GM21390 (cell line): ENCODE results near the gene CSDE1.

Experiments
- ATAC-seq: cut with Tn5 transposase; IDR thresholded peaks from one replicate; pipeline ENCODE4 v1.9.1; 2021; ENCODE audit not compliant: unreplicated experiment

CSDE1 gene

DNA sequence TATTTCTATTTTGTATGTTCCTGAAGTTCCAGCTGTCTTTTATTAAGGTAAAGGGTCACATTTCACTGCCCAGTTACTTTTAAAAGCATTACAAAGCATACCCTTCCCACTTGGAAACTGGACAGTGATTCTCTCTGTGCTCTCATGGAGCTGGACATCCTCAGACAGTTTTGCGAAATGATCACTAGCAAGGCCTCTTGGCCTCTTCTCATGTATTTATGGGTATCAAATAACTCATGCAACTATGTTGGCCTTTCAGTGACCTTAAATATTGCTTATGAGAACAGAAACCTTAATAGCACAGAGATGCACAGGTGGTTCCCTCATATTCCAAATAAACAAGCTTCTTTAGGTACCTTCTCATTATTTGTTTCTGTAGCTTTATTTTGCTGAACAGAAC, 54.5 kb downstream of the CSDE1 start:
- ATAC-seq = no peak

DNA sequence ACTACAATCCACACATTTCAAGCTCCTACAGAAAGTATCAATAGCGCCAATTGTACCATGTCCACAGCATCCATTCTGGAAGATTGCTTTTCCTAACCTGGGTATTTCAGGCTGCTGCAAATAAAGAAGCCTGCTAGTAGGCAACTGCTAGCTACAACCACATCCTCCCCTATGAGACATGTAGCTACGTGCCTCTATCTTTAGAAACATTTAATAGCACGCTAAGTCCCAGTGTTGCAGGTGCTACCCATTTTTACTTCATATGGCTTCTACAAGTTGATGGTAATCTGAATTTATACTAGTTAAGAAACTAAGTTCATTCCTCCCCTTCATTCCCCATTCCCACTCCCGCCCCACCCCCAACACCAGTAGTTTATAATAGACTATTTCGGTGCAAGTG, 55.0 kb downstream of the CSDE1 start:
- ATAC-seq = no peak

DNA sequence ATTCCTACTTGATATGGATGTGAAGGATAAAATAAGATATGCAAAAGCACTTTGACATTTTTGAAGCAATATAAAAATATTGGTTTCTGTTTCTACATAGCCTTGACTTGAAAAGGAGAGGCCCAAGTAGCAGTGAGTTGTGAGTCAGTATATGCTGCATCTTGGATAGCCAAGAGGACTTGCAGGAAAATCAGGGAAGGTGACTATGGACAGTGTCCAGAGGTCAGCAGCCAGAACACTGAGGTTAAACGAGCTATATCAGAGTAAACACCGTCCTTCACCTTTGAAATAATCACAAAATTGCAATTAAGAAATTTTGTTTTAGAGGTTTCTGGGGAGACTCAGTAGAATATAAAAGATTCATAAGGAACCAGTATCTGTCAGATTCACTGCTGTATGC, 55.9 kb downstream of the CSDE1 start:
- no peak for ATAC-seq

DNA sequence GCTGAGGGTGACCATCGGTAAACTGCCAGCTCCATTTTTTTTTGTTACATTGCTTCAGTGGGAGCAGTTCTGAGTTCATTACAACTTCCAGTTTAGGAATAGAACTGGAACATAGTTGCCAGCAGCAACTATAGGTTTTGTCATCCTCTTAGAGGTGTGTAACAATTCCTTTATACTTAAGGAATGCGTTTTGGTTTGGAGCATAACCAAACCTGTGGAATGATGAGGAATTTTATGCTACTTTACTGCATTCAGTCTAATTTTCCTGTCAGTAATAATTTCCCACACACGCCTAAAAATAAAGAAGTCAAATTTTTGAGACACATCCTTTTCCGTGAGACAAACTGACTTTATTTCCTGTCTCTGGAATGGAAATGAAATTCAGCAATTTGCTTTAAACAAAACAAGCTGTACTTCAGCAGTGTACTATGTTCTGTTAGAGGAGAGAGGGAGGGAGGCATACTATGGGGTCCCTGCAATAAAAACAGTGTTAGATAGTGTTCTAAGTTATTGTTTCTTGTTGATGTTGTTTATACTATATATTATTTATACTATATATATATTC, 57.7 kb downstream of the CSDE1 start:
- no peak for ATAC-seq

DNA sequence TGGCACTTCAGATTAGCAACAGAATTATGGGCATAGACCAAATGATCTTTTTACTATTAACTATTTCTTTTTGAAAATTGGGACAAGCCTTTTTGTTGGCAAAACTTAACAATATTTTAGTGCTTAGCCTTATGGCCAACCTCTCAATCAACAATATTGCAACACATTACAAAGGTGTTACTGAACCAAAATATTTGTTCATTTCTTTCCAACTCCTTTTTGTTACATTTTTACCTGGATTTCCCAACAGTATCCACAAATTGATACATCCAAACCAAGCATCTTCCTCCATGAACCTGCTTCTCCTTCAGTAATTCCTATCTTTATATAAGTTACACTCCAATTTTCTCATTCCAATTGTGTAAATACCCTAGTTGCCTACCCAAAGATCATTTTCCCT, 61.0 kb downstream of the CSDE1 start:
- ATAC-seq = no peak

DNA sequence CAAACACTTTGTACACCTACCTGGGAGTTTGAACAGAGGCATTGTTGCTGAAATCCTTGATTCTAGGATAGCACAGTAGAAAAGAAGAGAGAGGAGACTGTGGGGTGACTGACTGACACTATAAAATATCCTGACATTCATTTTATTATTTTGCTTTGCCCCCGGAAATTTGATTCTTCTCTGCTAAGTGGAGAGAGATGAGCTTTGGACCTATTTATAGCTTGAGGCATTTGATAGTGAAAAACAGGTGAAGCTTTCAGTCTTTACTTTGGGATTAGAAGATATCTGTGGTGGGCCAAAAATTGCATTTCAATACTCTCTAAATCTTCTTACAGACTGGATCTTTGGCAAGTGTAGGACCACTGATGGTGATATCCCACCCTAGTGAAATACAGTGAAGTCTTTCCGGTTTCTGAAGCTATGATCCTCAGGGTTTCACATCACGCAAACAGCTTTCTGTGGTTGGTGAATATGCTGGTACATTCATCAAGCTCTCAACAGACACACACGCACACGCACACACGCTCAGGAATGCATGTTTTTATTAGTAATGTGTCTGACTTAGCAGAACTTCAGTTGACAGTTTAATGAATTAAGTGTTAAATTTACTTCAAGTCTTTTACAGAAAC, 62.2 kb downstream of the CSDE1 start, which contains the start of gene AMPD1:
Gene AMPD1, minus strand, starts transcription at position 117 of the 629 bp plus-strand sequence. Its CDS starts 75 bp downstream, at position 42.
- ATAC-seq = no peak

DNA sequence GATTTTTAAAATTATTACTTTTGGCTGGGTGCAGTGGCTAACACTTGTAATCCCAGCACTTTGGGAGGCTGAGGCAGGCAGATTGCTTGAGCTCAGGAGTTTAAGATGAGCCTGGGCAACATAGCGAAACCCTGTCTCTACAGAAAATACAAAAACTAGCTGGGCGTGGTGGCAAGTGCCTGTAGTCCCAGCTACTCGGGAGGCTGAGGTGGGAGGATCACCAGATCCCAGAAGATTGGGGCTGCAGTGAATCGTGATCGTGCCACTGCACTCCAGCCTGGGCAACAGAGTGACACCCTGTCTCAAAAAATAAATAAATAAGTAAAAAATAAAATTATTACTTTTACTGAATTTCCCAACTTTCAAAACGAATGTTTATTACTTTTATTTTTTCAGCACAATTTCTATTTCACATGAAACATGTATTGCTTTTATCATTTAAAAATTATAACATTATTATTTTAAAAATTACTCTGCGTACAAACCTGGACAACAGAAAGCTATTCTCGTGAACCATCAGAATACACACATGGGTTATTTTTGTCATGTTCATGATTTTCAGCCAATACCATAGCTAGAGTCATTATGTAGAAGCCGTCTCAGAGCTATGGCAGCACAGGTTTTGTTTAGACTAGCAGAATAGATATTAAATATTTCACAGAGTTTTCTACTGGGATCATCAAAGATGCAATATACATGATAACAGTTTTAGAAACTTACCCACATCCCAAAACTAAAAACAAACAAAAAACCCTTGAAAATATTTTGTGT, 63.1 kb downstream of the CSDE1 start:
- no peak for ATAC-seq

DNA sequence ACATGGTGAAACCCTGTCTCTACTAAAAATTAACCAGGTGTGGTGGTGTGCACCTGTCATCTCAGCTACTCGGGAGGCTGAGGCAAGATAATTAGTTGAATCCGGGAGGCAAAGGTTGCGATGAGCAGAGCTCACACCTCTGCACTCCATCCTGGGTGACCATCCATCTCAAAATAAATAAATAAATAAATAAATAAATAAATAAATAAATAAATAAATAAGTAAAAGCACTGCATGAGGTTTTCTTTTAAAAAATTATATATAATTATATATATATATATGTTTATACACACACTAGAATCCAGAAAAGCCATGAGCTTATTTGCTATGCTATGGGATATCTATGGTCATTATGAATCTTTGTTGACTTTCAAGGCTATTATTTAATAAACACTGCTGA, 64.8 kb downstream of the CSDE1 start:
- no peak for ATAC-seq

DNA sequence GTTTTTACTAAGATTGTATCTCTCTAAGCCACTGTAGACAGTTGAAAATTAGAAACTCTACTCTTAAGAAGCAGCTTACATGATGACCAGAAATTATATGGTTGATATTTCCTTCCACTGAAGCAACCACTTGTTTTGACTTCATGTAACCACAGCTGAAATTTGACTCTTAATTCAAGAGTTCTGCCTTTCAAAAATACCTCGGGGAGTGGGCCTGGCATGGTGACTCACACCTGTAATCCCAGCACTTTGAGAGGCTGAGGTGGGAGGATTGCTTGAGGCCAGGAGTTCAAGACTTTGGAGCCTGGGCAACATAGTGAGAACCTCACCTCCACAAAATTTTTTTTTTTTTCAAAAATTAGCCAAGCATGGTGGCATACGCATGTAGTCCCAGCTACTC, 66.7 kb downstream of the CSDE1 start:
- no peak for ATAC-seq

DNA sequence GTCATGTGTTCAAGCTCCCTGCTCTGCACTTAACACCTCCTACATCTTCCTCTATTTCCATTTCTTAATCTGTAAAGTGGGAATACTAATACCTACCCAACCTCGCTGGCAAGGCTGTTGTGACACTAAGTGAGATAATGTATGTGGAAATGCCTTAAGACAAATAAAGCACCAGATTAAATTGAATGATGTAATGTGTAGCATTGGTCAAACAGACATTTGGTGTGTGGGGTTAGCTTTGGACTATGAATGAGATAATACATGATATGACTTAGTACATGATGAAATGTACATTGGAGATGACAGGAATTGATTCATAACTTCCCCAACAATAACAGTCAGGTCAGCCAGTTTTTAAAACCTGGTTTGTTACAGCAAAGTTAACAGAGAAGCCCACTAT, 67.6 kb downstream of the CSDE1 start:
- ATAC-seq = no peak

DNA sequence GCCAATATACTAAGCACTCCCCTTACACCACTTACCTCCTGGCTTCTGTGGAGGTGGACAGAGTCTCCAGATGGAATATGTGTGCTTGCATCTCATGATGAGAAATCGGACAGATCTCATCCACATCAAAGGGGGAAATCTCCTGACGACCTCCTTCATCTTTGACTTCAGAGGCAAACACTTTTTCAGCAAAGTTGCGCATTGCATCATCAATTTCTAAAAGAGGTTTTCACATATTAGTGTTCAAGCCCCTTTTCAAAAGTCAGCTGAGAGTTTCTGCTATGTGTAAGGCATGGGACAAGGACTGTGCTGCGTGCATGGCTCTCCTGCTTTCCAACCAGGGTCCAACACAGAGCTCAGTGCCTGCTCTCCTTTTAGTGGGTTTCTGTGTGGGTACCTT, 69.3 kb downstream of the CSDE1 start:
- ATAC-seq = no peak

DNA sequence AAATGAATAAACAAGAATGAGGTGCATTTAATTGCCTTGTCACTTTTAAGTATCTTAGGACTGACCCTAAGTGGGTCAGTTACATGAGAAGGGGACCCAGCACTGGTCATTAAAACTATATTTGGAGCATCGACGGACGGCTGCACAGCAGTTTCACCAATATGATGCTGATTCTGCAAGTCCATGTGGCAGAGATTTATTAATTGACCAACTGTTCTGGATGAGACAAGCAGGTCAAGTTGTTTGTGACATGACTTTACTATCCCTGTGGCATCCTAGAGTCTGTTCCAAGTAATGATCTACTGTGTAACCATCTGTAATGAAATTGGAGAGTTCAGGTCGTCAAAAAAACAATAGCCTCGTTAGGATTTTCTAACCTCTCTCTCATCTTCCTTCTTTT, 71.9 kb downstream of the CSDE1 start:
- no peak for ATAC-seq

DNA sequence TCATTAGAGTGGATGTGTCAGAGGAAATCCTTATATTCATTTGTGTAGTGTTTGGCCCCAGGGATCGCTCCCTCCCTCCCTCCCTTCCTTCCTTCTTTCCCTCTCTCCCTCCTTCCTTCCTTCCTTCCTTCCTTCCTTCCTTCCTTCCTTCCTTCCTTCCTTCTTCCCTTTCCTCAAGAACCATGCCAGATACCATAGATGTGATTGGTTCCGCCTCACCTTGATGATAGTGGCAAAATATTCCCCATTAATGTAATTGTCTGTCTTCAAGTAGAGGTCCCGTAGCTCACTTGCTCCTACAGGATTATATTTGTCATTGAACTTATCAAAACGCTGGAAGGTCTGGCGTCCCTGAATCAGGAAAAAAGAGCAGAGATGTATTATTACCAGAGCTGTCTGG, 80.1 kb downstream of the CSDE1 start:
- no peak for ATAC-seq

DNA sequence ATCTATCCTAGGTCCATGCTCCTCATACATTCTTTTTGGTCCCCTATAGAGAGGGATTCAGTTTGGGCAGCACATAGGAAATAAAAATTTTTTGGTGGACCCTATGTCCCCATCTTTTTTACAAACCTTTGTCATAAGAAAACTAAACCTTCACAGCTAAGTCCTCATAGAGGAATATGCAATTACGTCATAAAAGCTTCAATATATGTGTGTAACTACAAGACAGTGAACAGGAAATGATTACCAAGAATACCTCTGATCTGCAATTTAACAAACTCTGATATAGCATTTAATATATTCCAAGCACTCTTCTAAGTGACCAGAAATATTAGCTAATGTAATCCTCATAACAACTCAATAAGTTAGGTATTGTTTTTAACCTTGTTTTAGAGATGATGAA, 81.7 kb downstream of the CSDE1 start:
- no peak for ATAC-seq

DNA sequence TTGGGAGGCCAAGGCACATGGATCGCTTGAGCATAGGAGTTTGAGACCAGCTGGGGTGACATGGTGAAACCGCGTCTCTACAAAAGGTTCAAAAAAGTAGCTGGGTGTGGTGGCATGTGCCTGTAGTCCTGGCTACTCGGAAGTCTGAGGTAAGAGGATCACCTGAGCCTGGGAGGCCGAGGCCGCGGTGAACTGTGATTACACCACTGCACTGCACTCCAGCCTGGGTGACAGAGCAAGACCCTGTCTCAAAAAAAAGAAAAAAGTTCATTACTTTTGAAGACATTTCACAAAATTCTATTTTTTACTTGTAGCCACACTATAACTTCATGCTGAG, 85.9 kb downstream of the CSDE1 start:
- ATAC-seq = no peak

DNA sequence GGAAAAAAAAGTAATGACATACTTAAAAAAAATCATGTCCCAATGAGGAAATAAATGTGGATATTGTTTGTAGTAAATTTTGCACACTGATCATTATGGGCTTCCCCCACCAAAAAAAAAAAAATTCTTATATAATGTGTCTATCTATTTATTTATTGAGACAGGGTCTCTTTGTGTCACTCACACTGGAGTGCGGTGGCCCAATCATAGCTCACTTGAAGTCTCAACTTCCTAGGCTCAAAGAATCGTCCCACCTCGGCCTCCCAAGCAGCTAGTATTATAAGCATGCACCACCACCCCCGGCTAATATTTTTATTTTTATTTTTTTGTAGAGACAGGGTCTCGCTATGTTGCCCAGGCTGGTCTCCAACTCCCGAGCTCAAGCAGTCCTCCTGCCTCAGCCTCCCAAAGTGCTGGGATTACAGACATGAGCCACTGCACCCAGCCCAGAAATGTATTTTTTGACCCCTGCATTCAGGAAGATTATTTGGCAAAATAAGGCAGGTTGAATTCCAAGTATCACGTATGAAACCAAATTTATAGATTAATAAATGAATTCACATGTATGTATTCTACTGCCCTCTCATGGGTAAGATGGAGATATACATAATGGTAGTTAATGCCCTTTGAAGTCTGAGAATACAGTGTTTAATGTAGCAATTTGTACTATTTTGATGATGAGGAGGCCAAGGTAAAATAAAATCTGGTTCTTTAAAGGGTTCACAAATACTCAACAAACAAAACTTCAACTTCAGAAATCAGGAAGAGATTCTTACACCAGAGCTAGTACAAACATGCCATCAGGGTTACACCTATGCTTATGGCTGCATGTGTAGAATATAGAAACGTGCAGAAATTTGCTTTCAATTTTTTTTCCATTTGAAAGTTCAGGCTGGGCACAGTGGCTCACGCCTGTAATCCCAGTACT, 86.5 kb downstream of the CSDE1 start:
- no peak for ATAC-seq

DNA sequence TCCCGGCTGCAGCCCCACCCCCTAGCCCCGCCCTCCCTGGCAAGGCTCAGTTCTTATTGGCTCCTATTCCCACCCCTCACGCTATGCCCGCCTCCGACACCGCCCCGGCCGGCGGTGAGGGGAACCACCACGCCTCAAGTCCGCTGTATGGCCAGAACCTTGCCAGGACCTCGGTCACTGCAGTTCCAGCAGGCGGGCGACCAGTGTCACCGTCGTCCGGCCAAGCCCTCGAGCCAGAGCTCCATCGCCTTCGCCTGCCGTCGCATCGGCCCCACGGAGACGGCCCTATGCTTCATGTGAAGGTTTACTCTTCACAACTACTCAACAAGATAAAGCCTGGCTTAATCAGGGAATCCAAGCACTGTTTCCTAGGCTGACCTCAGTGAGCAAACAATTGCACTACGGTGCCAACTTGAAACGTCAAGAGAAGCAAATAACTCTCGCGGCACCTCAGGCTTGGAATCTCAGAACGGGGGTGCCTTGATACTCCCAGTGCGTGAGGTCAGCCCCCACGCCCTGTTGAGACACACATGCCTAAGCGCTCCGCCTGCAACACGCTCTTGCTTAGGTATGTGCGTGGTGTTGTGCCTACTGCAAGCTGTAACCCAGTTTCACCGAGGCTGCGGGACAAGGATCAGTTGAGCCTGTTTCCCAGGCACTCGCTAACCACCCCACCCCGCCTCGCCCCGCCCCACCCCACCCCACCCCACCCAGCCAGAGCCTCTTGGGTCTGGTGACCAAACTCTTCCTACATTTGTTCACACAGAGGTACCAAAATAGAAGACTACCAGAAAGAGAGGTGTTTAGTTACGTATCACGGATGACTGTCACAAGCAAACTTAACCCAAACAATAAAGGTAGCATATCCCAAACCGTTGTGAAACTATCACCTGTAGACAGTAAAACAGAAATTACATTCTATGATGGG, 87.4 kb downstream of the CSDE1 start:
- peak; percentile 98 for ATAC-seq

DNA sequence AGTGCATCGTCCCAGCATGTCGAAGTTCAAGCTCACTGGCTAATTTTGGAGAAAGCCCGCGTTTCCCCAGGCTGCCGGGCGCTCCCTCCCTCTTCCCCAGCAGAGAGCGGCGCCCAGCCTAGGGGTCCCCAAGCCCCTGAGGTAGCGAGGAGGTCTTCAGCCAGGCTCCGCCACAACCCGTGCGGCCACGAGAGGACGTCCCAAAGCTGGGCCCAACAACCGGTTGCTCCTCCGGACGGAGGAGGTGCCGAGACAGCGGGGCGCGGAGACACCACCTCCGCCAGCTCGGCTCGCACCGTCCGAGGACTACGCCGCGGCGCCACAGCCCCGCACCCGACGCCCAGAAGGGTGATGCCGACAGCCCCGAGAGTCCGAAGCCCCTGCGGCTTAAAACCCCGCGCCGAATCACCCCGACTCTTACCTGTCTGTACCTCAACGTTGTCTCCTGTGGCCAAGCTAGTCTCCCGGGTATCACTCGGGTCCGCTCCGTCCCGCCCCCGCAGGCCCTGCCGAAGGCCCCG, 88.2 kb downstream of the CSDE1 start, which contains the start of gene DENND2C:
Gene DENND2C, minus strand, starts transcription at position 488 of the 521 bp plus-strand sequence. CDS start 44,065 bp downstream, outside the sequence.
- peak; percentile 60 for ATAC-seq

DNA sequence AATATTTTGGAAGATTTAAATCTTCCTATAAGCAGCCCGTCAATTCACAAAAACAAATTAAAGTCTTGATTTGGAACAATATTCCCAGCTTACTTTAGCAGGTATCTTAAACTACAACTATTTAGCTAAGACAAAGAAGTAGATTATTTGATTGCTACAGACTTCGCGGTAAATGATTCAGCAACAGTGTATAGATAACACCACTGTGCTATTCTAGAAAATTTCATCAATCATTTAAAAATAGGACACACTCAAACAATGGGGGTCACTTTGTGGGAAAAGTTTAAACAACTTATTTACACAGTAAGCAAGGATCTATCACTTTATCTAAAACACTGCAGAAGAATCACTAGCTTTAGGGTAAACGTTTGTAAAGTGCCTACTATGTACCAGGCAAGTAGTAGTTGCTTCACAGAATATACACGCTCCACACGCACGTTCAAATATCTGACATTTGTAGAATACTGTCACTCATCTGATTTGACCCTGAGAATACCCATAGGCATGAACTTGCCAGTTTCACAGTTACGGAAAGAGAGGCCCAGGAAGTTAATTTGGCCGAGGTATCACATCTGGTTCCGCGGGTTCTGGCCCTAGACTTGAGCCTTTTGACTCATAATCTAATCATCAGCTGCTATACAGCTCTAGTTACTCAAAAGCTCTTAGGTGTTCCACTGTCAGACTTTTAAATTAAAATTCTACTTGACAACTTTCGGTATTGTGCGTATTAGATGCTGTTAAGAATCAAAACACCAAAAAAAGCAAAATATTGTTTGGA, 88.8 kb downstream of the CSDE1 start:
- ATAC-seq = no peak
